Common myeloid progenitor, CD34-positive (primary cell): Measurements from ENCODE around the gene UGT8.

Experiments used
- CTCF ChIA-PET: fragments of 350-600 bp; sonication (Branson Sonifier 250); formaldehyde crosslinking; loops from one replicate; lab custom pipeline; 2021; ENCODE audit warnings: antibody characterized with exemption; lab: Charles Lee
- POLR2A ChIA-PET: fragments of 350-600 bp; sonication (Branson Sonifier 250); formaldehyde crosslinking; loops from one replicate; lab custom pipeline; 2021; ENCODE audit warnings: antibody characterized with exemption; lab: Charles Lee
- DNase-seq, 3 donors: peaks; one replicate each; pipeline versions ENCODE4 v3.0.0 to v3.0.0-alpha.2; 2013
- H3K27ac ChIP-seq, 2 experiments: 1 replicate in 1 of 2; 2 replicates in 1 of 2; pipeline ENCODE4 v1.7.0; 2013; ENCODE audit warnings: inconsistent platforms in 2 of 2, low read length in 2 of 2, mild to moderate bottlenecking in 2 of 2, low read depth in 1 of 2, moderate library complexity in 1 of 2; ENCODE audit not compliant: severe bottlenecking in 2 of 2, insufficient read depth in 1 of 2, poor library complexity in 1 of 2
- H3K27me3 ChIP-seq, 5 experiments: replicated peaks in 2 of 5; 1 replicate in 3 of 5; 2 replicates in 2 of 5; pipeline versions ENCODE4 v1.6.1 to v1.7.0; 2013; ENCODE audit warnings: low read length in 4 of 5, mild to moderate bottlenecking in 2 of 5, moderate library complexity in 2 of 5, inconsistent platforms in 1 of 5; ENCODE audit not compliant: insufficient read depth in 5 of 5, control insufficient read depth in 4 of 5
- H3K36me3 ChIP-seq, 4 experiments: 1 replicate in 2 of 4; 2 replicates in 2 of 4; pipeline versions ENCODE4 v1.6.1 to v1.7.0; 2013; ENCODE audit warnings: low read length in 3 of 4, control low read depth in 1 of 4, mild to moderate bottlenecking in 1 of 4; ENCODE audit not compliant: control insufficient read depth in 4 of 4, insufficient read depth in 4 of 4
- H3K4me1 ChIP-seq, 4 experiments: 1 replicate in 3 of 4; 2 replicates in 1 of 4; pipeline versions ENCODE4 v1.6.1 to v1.7.1; 2013; ENCODE audit warnings: low read length in 3 of 4, mild to moderate bottlenecking in 3 of 4, control low read depth in 1 of 4, inconsistent platforms in 1 of 4, moderate library complexity in 1 of 4; ENCODE audit not compliant: control insufficient read depth in 4 of 4, insufficient read depth in 4 of 4; ENCODE audit errors: control extremely low read depth in 1 of 4
- H3K4me3 ChIP-seq, 7 experiments: 1 replicate in 4 of 7; 2 replicates in 3 of 7; pipeline versions ENCODE4 v1.5.1 to v1.7.0; 2013; ENCODE audit warnings: mild to moderate bottlenecking in 7 of 7, low read length in 6 of 7, moderate library complexity in 6 of 7, inconsistent platforms in 2 of 7, low read depth in 2 of 7, control low read depth in 1 of 7; ENCODE audit not compliant: insufficient read depth in 4 of 7, control insufficient read depth in 1 of 7; ENCODE audit errors: extremely low read depth in 1 of 7
- H3K9me3 ChIP-seq, 5 experiments: 1 replicate in 4 of 5; 2 replicates in 1 of 5; pipeline versions ENCODE4 v1.6.1 to v1.7.1; 2013; ENCODE audit warnings: low read length in 4 of 5, mild to moderate bottlenecking in 2 of 5, inconsistent platforms in 1 of 5, low read depth in 1 of 5, moderate library complexity in 1 of 5; ENCODE audit not compliant: control insufficient read depth in 4 of 5, insufficient read depth in 2 of 5; ENCODE audit errors: control extremely low read depth in 1 of 5
- WGBS: methylation state at CpG from one replicate; pipeline ENCODE4 v1.1.5; 2013; ENCODE audit not compliant: insufficient coverage; 5-methylcytosine and 5-hydroxymethylcytosine counted together

Gene UGT8

DNA sequence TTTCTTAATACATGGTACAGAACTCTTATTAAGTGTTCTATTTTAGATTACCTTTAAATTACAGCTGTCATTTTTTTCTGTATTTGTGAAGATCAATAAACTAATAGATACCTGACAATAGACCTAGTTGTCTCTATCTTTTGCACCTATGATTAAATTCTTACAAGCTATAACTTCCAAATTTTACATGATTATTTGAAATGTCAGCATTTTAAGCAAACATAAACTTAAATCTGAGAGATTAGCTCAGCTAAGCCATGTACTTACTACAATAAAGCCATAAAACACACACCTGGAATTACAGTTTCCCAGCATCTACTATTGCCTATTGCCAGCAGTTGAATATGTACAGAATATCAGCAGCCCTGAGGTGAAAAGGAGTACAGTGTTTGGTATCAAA lies 118.8 kb downstream of the UGT8 start:
- no peaks in the 10 kb centered on the region for H3K4me1 ChIP-seq
- H3K9me3 ChIP-seq = no peaks in the 10 kb centered on the region
- H3K4me3 ChIP-seq = no peak overlapping the region
- POLR2A ChIA-PET = no interaction called here
- no peaks in the 10 kb centered on the region for H3K36me3 ChIP-seq
- CTCF ChIA-PET = no interaction called here
- H3K27ac ChIP-seq = no peak overlapping the region
- DNase-seq = no peak
- no peaks in the 10 kb centered on the region for H3K27me3 ChIP-seq

DNA sequence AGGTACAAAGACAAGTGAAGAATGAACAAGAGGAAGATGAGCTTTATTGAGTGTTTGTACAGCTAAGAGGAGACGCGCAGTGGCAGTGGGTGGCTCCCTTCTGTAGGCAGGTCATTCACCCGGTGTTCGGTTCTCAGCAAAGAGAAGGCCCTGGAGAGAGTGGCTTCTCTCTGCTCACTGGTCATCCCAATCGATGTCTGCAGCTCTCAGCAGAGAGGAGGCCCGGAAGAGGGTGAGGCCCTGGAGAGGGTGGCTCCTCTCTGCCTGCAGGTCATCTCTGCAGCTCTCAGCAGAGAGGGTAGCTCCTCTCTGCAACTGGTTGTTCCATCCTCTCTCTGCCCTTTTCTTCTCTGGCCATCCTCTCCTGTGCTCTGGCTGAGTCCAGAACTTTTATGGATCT lies 126.5 kb downstream of the UGT8 start:
- H3K4me3 ChIP-seq = no peak overlapping the region
- DNase-seq = no peak
- ChIA-PET CTCF (no interaction called here), POLR2A (no interaction called here)
- WGBS = 61% methylated on average over 6 of the region's 6 CpGs
- H3K4me1 ChIP-seq = no peaks in the 10 kb centered on the region
- no peaks in the 10 kb centered on the region for H3K9me3 ChIP-seq
- no peaks in the 10 kb centered on the region for H3K27me3 ChIP-seq
- no peak overlapping the region for H3K27ac ChIP-seq
- no peaks in the 10 kb centered on the region for H3K36me3 ChIP-seq

DNA sequence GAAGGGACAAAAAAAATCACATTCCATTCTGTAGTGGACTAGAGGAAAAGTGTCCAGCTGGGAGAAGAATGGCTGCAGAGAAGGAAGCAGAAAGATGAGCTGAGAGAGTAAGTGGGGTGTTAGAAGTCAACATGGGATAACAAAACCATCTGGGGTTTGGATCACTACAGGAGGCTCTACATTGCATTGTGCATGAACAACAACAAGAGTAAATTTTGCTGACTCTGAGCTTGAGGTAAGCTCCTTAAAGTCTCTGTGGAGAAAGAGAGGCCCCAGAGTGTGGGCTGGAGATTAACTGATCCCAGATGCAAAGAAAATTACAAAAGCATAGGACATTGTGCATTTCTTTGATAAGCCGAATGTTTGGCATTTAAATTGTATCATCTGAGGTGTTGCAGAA lies 128.9 kb downstream of the UGT8 start:
- no peak overlapping the region for H3K4me3 ChIP-seq
- H3K27me3 ChIP-seq = no peaks in the 10 kb centered on the region
- WGBS = no CpG with 5 or more reads among the region's 1 CpG
- no peak for DNase-seq
- no peaks in the 10 kb centered on the region for H3K4me1 ChIP-seq
- H3K36me3 ChIP-seq = no peaks in the 10 kb centered on the region
- H3K9me3 ChIP-seq = no peaks in the 10 kb centered on the region
- no peak overlapping the region for H3K27ac ChIP-seq
- ChIA-PET CTCF (interaction anchor here (0.5 kb wide), 1 partner anchor 474 kb away, joined by 3 read pairs; no protein-coding TSS in a partner anchor), POLR2A (no interaction called here)
